ENCODE data around the gene PLK3. TPM values are rescaled to one million over a fixed set of nuclear protein-coding genes. Genes with fewer than 3 reads are reported as not detected.

The PLK3 gene
- total and polyA plus RNA-seq, 9 of the 15 experiments (the other 6 are each of a cell fraction or from before 2014, with no cell fraction given): 0.52 to 22.7 (median 11.0) TPM

DNA sequence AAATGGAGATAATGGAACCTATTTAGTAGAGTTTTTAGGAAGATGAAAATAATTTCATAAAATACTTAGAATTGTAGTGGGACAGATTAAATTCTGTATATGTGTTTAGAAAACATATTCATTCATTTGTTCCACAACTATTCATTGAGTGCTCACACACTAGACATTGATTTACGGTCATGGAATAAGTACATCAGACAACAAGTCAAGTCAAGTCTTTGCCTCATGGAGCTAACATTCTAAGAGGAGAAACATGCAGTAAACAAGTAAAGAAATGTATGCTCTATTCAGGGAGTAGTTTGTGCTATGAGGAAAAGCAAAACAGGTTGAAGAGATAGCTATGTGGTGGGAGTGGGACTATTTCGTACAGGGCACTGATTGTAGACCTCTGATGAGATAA lies 17.1 kb downstream of the PLK3 start:
- Histone ChIP-seq H3K4me3 (no peak overlapping the region), H2AFZ (ENCODE audit: low read depth, low read length) (no peak overlapping the region), H3K79me2 (ENCODE audit: control insufficient read depth, insufficient read depth, low read length) (no peaks in the 10 kb centered on the region), H3K9me3 (replicated peaks; ENCODE audit: control insufficient read depth, insufficient read depth, low read depth, low read length) (no peaks in the 10 kb centered on the region; the same call in 1 of the 2 replicates), H4K20me1 (replicated peaks; ENCODE audit: control insufficient read depth, insufficient read depth, low read length) (no peaks in the 10 kb centered on the region), H3K9me1 (ENCODE audit: control insufficient read depth, insufficient read depth, low read length) (no peaks in the 10 kb centered on the region), H3K27ac (ENCODE audit: extremely low read depth, low read depth, low read length) (no peak overlapping the region), H3K9ac (ENCODE audit: insufficient read depth in 1 of 2, low read depth in 2 of 2, low read length in 2 of 2) (no peak overlapping the region), H3K27me3 (ENCODE audit: control insufficient read depth in 2 of 2, insufficient read depth in 2 of 2, low read length in 2 of 2) (no peaks in the 10 kb centered on the region), H3K4me1 (replicated peaks in 1 of 2; ENCODE audit: control insufficient read depth in 2 of 2, insufficient read depth in 2 of 2, low read length in 2 of 2) (peaks cover 13 to 31% of the 10 kb centered on the region in 2 experiments), H3K4me2 (ENCODE audit: insufficient read depth, low read length) (no peak overlapping the region), H3K36me3 (ENCODE audit: control insufficient read depth, insufficient read depth, low read length) (no peaks in the 10 kb centered on the region)
- no TSS peak for BruUV-seq (replicated peaks)
- TF ChIP-seq KDM1A (IDR thresholded peaks at IDR 0.05) (0 out of 4 replicates have a peak, but pooled peaks of 1 of the 2 experiments have one; percentile 19), GATAD2B (IDR thresholded peaks at IDR 0.05; ENCODE audit: borderline replicate concordance) (no peak), MEIS2 (IDR thresholded peaks at IDR 0.05; ENCODE audit: partially characterized antibody) (peak; percentile 54), ARHGAP35 (IDR thresholded peaks at IDR 0.05; ENCODE audit: partially characterized antibody) (no peak)
- TF ChIP-seq, protein P1, sequence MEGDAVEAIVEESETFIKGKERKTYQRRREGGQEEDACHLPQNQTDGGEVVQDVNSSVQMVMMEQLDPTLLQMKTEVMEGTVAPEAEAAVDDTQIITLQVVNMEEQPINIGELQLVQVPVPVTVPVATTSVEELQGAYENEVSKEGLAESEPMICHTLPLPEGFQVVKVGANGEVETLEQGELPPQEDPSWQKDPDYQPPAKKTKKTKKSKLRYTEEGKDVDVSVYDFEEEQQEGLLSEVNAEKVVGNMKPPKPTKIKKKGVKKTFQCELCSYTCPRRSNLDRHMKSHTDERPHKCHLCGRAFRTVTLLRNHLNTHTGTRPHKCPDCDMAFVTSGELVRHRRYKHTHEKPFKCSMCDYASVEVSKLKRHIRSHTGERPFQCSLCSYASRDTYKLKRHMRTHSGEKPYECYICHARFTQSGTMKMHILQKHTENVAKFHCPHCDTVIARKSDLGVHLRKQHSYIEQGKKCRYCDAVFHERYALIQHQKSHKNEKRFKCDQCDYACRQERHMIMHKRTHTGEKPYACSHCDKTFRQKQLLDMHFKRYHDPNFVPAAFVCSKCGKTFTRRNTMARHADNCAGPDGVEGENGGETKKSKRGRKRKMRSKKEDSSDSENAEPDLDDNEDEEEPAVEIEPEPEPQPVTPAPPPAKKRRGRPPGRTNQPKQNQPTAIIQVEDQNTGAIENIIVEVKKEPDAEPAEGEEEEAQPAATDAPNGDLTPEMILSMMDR (IDR thresholded peaks at IDR 0.05 in 2 of 3, conservative IDR thresholded peaks at IDR 0.05 in 1 of 3; ENCODE audit: insufficient read depth in 2 of 3, low read depth in 1 of 3, low read length in 3 of 3): no peak
- 37% methylated on average over 2 of the region's 2 CpGs for WGBS (ENCODE audit: insufficient coverage, low coverage, missing lambda C conversion rate)
- ChIA-PET CTCF (ENCODE audit: low intra/inter-chr PET ratio) (no interaction called here), POLR2A (interaction anchor here (1.0 to 9.2 kb wide), 10 partner anchors 13 to 522 kb away, joined by 3 to 594 read pairs (median 94); partner anchors contain the start of genes BEST4, BTBD19, DYNLT4 and EIF2B3)
- no peak for FAIRE-seq
- DNase-seq (ENCODE audit: extremely low read depth in 1 of 4, low spot score in 3 of 4): no peak
- intact Hi-C loops (cut with micrococcal nuclease): loop anchor here (5.0 kb wide), 1 partner anchor 40 kb away; the partner anchor contains the start of gene RPS8
- ATAC-seq: no peak
- in situ Hi-C loops (cut with MboI): no loop called here
